ACC112 (cell line): ENCODE data around the gene ILDR2.

Experiments used
- H2AFZ ChIP-seq: fragments of 200-600 bp; sonication (generic); one replicate; pipeline ENCODE4 v1.6.0; 2017; ENCODE audit warnings: antibody characterized with exemption, low read length; ENCODE audit not compliant: unreplicated experiment
- H3K27ac ChIP-seq: fragments of 200-600 bp; sonication (generic); 2 replicates; pipeline ENCODE4 v1.5.1; 2014; ENCODE audit warnings: low read depth, mild to moderate bottlenecking, antibody characterized with exemption, low read length, moderate library complexity
- H3K27me3 ChIP-seq: fragments of 200-600 bp; sonication (generic); 2 replicates; pipeline ENCODE4 v1.6.1; 2014; ENCODE audit warnings: mild to moderate bottlenecking, antibody characterized with exemption, low read length, moderate library complexity, mixed read lengths; ENCODE audit not compliant: insufficient read depth
- H3K36me3 ChIP-seq: fragments of 200-600 bp; sonication (generic); 2 replicates; pipeline ENCODE4 v1.6.1; 2016; ENCODE audit warnings: mild to moderate bottlenecking, antibody characterized with exemption, low read length, moderate library complexity, mixed read lengths; ENCODE audit not compliant: insufficient read depth
- H3K4me1 ChIP-seq: fragments of 200-600 bp; sonication (generic); one replicate; pipeline ENCODE4 v1.6.1; 2016; ENCODE audit warnings: low read length, mixed read lengths; ENCODE audit not compliant: insufficient read depth, unreplicated experiment, control insufficient read depth
- H3K4me3 ChIP-seq: fragments of 200-600 bp; sonication (generic); 2 replicates; pipeline ENCODE4 v1.5.1; 2014; ENCODE audit warnings: mild to moderate bottlenecking, low read depth, low read length
- H3K79me2 ChIP-seq: fragments of 200-600 bp; sonication (generic); one replicate; pipeline ENCODE4 v1.6.0; 2016; ENCODE audit warnings: low read length; ENCODE audit not compliant: control insufficient read depth, unreplicated experiment, insufficient read depth

The ILDR2 gene

DNA sequence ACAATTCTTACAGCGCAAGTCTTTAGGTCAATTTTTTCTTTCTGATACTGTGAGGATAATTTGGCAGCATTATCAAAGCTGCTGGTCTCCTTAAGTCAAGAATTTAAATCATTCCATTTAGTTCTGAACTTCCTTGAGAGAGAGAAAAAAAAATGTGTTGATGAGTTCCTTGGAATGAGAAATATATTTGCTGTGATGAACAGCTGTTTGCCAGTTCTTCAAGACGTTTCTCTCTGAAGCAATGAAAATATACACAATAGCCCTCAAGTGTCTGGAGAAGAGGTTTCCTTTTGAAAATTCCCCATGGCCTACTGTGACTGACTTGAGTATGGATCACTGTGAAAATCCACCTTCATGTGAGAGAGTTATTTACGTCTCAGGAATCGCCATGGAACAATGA lies 68.3 kb downstream of the ILDR2 start:
- no peaks in the 10 kb centered on the region for H3K4me1 ChIP-seq
- peaks cover 62% of the 10 kb centered on the region for H3K27me3 ChIP-seq
- H3K36me3 ChIP-seq = no peaks in the 10 kb centered on the region
- H2AFZ ChIP-seq = no peak overlapping the region
- H3K27ac ChIP-seq = no peak overlapping the region
- no peak overlapping the region for H3K4me3 ChIP-seq
- H3K79me2 ChIP-seq = no peaks in the 10 kb centered on the region

DNA sequence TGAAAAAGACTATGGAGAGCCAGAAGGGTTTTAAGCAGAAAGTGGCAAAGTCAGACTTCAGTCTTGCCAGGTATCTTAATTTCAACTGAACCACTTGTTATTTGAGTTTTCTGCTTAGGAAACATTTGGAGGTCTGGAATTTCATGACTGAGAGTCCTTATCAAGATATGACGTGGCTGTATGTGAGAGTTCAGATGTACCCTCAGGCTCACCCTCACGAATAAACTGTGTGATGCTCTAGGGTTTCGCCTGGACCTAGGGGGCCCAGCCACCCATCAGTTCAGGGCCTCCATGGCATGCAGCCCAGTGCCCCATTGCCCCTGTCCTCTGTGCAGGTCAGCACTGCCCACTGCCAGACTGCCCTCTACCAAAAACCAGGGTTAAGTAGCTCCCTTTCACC lies 68.7 kb downstream of the ILDR2 start:
- Histone ChIP-seq H3K27ac (no peak overlapping the region), H3K27me3 (peaks cover 58% of the 10 kb centered on the region), H3K36me3 (no peaks in the 10 kb centered on the region), H2AFZ (no peak overlapping the region), H3K4me1 (no peaks in the 10 kb centered on the region), H3K4me3 (no peak overlapping the region), H3K79me2 (no peaks in the 10 kb centered on the region)

DNA sequence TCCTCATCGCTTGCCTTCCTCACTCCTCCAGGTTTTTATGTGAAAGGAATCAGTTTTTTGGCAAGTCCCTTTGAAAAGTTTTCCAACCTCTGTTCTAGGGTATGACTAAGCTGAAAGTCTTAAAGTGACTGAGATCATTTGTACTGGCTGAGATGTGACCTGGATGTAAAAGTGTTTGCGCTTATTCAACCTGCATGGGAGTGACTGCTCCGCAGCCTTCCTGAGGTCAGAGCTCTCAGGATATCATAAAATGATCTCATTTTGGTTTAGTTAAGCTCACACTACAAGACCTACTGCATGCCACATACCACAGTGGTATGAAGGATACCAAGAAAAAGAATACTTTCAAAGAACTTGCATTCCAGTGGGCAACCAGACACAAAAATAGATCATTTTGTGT lies 69.4 kb downstream of the ILDR2 start:
- H3K27me3 ChIP-seq = peaks cover 62% of the 10 kb centered on the region
- H2AFZ ChIP-seq = no peak overlapping the region
- H3K4me3 ChIP-seq = no peak overlapping the region
- H3K36me3 ChIP-seq = no peaks in the 10 kb centered on the region
- H3K4me1 ChIP-seq = no peaks in the 10 kb centered on the region
- H3K79me2 ChIP-seq = no peaks in the 10 kb centered on the region
- H3K27ac ChIP-seq = no peak overlapping the region

DNA sequence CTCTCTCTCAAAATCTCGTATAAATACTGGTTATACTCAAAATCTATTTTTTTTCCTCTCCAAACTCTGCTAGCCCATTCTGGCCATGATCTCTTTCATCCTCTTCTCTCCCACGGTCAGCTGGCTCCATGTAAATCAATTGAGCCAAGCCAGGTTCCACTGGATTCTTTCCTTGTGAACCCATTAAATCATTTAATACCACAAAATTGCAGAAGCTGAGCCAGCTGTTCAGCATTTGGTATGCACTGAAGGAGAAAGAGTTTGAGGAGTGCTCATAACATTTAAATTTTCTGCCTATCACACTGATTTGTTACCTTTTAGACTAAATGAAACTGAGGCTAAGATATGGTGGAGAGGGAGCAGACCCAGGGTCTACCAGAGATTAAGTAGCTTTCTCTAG lies 70.2 kb downstream of the ILDR2 start:
- Histone ChIP-seq H3K4me3 (no peak overlapping the region), H3K4me1 (no peaks in the 10 kb centered on the region), H3K36me3 (no peaks in the 10 kb centered on the region), H3K79me2 (no peaks in the 10 kb centered on the region), H3K27ac (no peak overlapping the region), H2AFZ (no peak overlapping the region), H3K27me3 (peaks cover 69% of the 10 kb centered on the region)

- Histone ChIP-seq H3K79me2 (no peaks in the 10 kb centered on the region), H3K27ac (no peak overlapping the region), H3K36me3 (no peaks in the 10 kb centered on the region), H2AFZ (no peak overlapping the region), H3K4me3 (no peak overlapping the region), H3K4me1 (no peaks in the 10 kb centered on the region), H3K27me3 (peaks cover 64% of the 10 kb centered on the region)
Observed at GRCh38 chr1:166903232-166903631, 72.1 kb downstream of the ILDR2 start.

DNA sequence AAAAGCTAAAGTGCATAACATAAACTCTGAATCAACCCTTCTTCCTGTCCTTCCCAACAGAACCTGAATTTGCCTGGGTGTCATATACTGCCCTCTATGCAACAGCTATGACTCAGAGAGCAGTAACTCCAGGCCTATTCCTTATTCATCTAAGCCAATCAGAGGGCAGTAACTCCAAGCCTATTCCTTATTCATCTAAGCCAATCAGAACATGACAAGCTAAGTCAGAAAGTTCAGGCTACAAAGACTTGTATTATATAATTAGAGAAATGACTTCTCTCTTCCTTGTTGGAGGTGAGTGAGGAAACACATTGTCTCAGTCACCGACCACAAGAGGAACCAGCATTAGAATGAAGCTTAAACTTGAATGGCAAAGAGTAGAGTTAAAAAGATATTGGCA lies 73.1 kb downstream of the ILDR2 start:
- Histone ChIP-seq H3K4me3 (no peak overlapping the region), H3K36me3 (no peaks in the 10 kb centered on the region), H3K79me2 (no peaks in the 10 kb centered on the region), H3K4me1 (no peaks in the 10 kb centered on the region), H3K27ac (no peak overlapping the region), H3K27me3 (peaks cover 59% of the 10 kb centered on the region), H2AFZ (no peak overlapping the region)

DNA sequence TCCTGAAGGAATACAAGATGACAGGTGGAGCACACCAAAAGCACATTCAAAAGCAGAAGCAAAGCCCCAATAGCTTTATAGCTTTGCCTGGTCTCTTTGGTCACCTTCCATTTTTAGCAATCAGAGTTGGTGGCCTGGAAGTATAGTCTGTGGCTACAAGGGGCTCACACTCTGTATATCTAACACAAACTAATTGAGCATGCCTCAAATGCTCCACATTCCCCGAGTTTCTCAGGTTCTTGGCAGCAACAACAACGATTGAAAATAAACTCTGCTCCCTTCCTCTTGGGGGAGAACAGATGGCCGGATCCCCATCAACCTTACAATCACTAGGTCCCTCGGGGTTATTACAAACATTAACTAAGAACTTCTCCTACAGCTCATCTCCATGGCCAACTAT lies 74.4 kb downstream of the ILDR2 start:
- H3K79me2 ChIP-seq = no peaks in the 10 kb centered on the region
- H3K4me3 ChIP-seq = no peak overlapping the region
- no peak overlapping the region for H2AFZ ChIP-seq
- no peaks in the 10 kb centered on the region for H3K4me1 ChIP-seq
- H3K27me3 ChIP-seq = peaks cover 51% of the 10 kb centered on the region
- no peaks in the 10 kb centered on the region for H3K36me3 ChIP-seq
- H3K27ac ChIP-seq = no peak overlapping the region

GRCh38 chr1:166899769-166900168 lies 75.6 kb downstream of the ILDR2 start:
- Histone ChIP-seq H3K27ac (no peak overlapping the region), H3K4me3 (no peak overlapping the region), H3K36me3 (no peaks in the 10 kb centered on the region), H3K27me3 (peaks cover 48% of the 10 kb centered on the region; the same call in 1 of the 2 replicates), H3K79me2 (no peaks in the 10 kb centered on the region), H3K4me1 (no peaks in the 10 kb centered on the region), H2AFZ (no peak overlapping the region)

- Histone ChIP-seq H3K27ac (no peak overlapping the region), H3K27me3 (peaks cover 51% of the 10 kb centered on the region), H2AFZ (no peak overlapping the region), H3K4me1 (no peaks in the 10 kb centered on the region), H3K4me3 (no peak overlapping the region), H3K36me3 (no peaks in the 10 kb centered on the region), H3K79me2 (no peaks in the 10 kb centered on the region)
Observed at GRCh38 chr1:166895766-166896165, 79.6 kb downstream of the ILDR2 start.

DNA sequence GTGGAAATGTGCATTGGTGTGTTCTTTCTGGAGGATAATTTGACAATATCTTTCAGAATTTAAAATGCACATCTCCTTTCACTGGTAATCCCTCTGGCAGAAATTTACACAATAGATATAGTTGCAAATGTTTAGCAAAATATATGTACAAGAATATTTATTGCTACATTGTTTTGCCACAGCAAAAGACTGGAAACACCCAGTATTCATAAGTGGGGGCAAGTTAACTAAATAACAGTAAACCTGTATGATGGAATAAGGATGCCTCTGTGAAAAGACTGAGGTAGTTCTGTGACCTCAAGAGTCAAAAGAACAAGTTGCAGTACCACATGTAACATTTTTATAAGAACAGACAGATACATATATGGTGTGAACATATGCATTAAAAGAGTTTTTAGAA lies 85.6 kb downstream of the ILDR2 start:
- H3K4me3 ChIP-seq = no peak overlapping the region
- peaks cover 76% of the 10 kb centered on the region for H3K27me3 ChIP-seq
- no peaks in the 10 kb centered on the region for H3K79me2 ChIP-seq
- H3K27ac ChIP-seq = no peak overlapping the region
- no peak overlapping the region for H2AFZ ChIP-seq
- no peaks in the 10 kb centered on the region for H3K4me1 ChIP-seq
- H3K36me3 ChIP-seq = no peaks in the 10 kb centered on the region

DNA sequence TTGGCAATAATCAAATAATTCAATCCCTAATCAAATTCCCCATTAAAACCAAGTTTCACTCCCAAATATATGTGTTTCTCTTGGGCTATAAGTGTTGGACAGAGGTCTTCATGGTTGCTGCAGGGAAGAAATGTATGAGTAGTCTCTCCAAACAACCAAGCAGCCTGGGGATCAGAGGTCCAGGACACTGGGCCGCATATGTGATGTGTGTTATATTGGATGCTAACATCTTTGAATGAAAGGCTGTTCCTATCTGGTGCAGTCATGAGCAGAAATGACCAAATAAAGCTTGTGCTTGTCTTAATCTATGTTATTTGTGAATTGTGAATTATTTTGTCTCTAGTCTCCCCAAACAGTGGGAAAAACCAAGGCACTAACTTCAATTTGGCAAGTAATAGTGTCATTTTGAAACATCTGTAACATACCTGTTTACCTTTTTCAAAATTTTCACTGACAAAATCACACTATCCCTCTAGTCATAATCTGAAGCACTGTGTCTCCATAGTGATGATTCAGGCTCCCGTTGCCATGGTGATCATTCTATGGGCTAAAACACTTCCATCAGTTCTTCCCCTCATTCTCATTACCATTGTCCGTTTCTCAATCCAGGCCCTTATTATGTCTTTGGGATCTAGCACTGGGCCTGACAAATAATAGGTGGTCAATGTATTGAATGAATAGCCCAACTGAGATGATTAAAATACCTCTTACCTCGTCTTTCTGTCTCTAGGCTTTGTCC lies 86.8 kb downstream of the ILDR2 start:
- Histone ChIP-seq H3K27ac (no peak overlapping the region), H3K27me3 (peaks cover 78% of the 10 kb centered on the region), H3K4me1 (no peaks in the 10 kb centered on the region)

More for the DNA sequence above, 86.8 kb downstream of the ILDR2 start:
- H3K36me3 ChIP-seq = no peaks in the 10 kb centered on the region
- H3K79me2 ChIP-seq = no peaks in the 10 kb centered on the region
- H2AFZ ChIP-seq = no peak overlapping the region
- H3K4me3 ChIP-seq = no peak overlapping the region
